Psoas muscle (tissue), 8 donors: ENCODE measurements around the gene CLCNKB. TPM values are rescaled to one million over a fixed set of nuclear protein-coding genes. Genes with fewer than 3 reads are reported as not detected.

Source experiments
- ATAC-seq, 4 donors: fragments of 200-7000 bp; cut with Tn5 transposase; one replicate each; pipeline ENCODE4 v1.9.1; 2020; ENCODE audit warnings: moderate library complexity in 3 of 4, mild to moderate bottlenecking in 2 of 4
- DNase-seq, 2 donors: peaks; one replicate each; pipeline ENCODE4 v3.0.0-alpha.2; 2020
- H3K27ac ChIP-seq: fragments of 200-600 bp; one replicate; pipeline ENCODE4 v1.8.0; 2022
- H3K27me3 ChIP-seq, 3 donors: fragments of 200-600 bp in 1 of 3; one replicate each; pipeline versions ENCODE4 v1.6.1 to v1.8.0; 2013 to 2022; ENCODE audit warnings: low read length in 2 of 3, mild to moderate bottlenecking in 2 of 3, moderate library complexity in 1 of 3; ENCODE audit not compliant: insufficient read depth in 3 of 3
- H3K36me3 ChIP-seq, 2 donors: fragments of 200-600 bp in 1 of 2; one replicate each; pipeline versions ENCODE4 v1.6.1 to v1.8.0; 2013 to 2022; ENCODE audit warnings: low read depth in 1 of 2, mild to moderate bottlenecking in 1 of 2, moderate library complexity in 1 of 2; ENCODE audit not compliant: insufficient read depth in 1 of 2
- H3K4me1 ChIP-seq: fragments of 200-600 bp; one replicate; pipeline ENCODE4 v1.8.0; 2022
- H3K4me3 ChIP-seq: fragments of 200-600 bp; one replicate; pipeline ENCODE4 v1.8.0; 2022; ENCODE audit warnings: mild to moderate bottlenecking
- H3K9me3 ChIP-seq: fragments of 200-600 bp; one replicate; pipeline ENCODE4 v1.8.0; 2022
- WGBS, 3 donors: extraction: QIAGEN DNeasy Blood & Tissue Kit; methylation state at CpG; one replicate each; pipeline versions ENCODE4 v1.1.6 to v1.1.7; 2013; 5-methylcytosine and 5-hydroxymethylcytosine counted together
- intact Hi-C, 2 donors: fragments of 100-400 bp; cut with DNase I; formaldehyde crosslinking; loops; one replicate each; pipeline versions ENCODE4 v1.11.0 to v1.14.2; 2022
- polyA plus RNA-seq, 3 donors: library from polyadenylated mRNA; stranded (reverse); fragments of 200-250 nt; gene quantifications; one replicate each; pipeline ENCODE4 v1.2.3, GENCODE V29; 2013
- total RNA-seq, 4 donors: library from RNA; stranded (reverse); fragmentation: NEBNext Ultra II Directional in 2 of 4; extraction: Animal tissue kit (Norgen Biotek cat#: 25700) in 2 of 4; gene quantifications; one replicate each; pipeline versions ENCODE4 v1.2.1 to v1.2.4, GENCODE V29; 2021 to 2023
- TF ChIP-seq, protein P1 (sequence below): fragments of 200-600 bp; IDR thresholded peaks from one replicate; pipeline ENCODE4 v1.8.0; 2022; ENCODE audit warnings: antibody characterized with exemption
- donor health status: healthy with polysubstance abuse.
- donor health status: DM: no; HTN: no; CAD: no; lungs with moderate emphysema.
- donor health status: Bipolar disorder and iron deficiency.
- donor health status: healthy.
- donor health status: DM: yes; HTN: yes; CAD: no.
- donor health status: DM: no; HTN: no; CAD: no.
- donor health status: DM: no; HTN: no; CAD: no.
- donor health status: DM: yes; HTN: yes; CAD: no.

The CLCNKB gene
- total and polyA plus RNA-seq, 7 donors: 0.05 to 0.31 (median 0.30) TPM; not detected in 4

DNA sequence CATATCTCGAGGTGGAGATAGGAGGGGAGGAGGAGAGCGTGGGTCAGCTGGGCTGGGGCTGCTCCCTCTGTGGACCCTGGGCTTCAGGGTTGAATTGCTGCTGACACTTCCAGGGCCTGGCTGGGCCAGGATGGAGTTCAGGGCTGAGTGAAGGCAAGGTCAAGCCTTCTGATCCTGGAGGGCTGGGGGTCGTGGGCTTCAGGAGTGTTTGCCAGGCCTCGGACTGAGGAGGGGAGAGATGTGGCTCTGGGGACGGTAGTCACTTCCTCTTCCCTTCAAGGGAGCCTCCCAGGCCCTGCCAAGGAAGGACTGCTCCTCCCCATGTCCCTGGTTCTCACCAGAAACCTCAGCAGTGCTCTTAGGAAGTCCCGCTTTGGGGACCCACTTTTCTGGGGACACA lies 41.9 kb downstream of the CLCNKB start:
- no peak for ATAC-seq

DNA sequence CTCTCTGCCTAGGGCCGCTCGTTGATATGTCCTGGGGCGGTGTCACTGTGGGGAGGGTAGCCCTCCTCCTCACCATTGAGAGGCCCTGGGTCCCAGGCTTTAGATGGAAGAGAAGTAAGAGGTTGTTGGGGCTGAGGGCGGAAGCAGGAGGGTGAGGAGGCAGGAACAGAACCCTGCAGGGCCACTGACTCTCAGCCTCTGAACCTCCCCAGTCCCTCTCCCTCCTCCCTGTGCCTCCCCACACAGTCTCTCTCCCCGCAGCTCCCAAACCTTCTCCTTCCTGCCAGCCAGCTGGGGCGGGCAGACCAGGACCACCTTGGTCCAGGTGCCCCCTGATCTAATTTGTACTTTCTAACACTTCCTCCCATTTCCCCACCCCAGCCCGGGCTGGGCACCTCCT lies 44.2 kb downstream of the CLCNKB start:
- 66 to 73% (median 73%) methylated on average over 5 to 7 of the region's 7 CpGs for WGBS, 3 donors
- ATAC-seq: no peak
- H3K4me1 ChIP-seq: peaks cover 3% of the 10 kb centered on the region

More for the DNA sequence above, 41.9 kb downstream of the CLCNKB start:
- Histone ChIP-seq H3K4me3 (no peak overlapping the region), H3K27me3 (no peaks in the 10 kb centered on the region), H3K27ac (no peak overlapping the region), H3K36me3 (no peaks in the 10 kb centered on the region), H3K9me3 (no peaks in the 10 kb centered on the region), H3K4me1 (peaks cover 3% of the 10 kb centered on the region)
- TF ChIP-seq, protein P1, sequence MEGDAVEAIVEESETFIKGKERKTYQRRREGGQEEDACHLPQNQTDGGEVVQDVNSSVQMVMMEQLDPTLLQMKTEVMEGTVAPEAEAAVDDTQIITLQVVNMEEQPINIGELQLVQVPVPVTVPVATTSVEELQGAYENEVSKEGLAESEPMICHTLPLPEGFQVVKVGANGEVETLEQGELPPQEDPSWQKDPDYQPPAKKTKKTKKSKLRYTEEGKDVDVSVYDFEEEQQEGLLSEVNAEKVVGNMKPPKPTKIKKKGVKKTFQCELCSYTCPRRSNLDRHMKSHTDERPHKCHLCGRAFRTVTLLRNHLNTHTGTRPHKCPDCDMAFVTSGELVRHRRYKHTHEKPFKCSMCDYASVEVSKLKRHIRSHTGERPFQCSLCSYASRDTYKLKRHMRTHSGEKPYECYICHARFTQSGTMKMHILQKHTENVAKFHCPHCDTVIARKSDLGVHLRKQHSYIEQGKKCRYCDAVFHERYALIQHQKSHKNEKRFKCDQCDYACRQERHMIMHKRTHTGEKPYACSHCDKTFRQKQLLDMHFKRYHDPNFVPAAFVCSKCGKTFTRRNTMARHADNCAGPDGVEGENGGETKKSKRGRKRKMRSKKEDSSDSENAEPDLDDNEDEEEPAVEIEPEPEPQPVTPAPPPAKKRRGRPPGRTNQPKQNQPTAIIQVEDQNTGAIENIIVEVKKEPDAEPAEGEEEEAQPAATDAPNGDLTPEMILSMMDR: no peak
- intact Hi-C loops: loop anchor here in 1 of 2 donors (10.0 kb wide), 1 partner anchor 279 kb away; the partner anchor contains the start of gene SZRD1
- WGBS, 3 donors: 70 to 76% (median 70%) methylated on average over 6 of the region's 6 CpGs
- DNase-seq: no peak

DNA sequence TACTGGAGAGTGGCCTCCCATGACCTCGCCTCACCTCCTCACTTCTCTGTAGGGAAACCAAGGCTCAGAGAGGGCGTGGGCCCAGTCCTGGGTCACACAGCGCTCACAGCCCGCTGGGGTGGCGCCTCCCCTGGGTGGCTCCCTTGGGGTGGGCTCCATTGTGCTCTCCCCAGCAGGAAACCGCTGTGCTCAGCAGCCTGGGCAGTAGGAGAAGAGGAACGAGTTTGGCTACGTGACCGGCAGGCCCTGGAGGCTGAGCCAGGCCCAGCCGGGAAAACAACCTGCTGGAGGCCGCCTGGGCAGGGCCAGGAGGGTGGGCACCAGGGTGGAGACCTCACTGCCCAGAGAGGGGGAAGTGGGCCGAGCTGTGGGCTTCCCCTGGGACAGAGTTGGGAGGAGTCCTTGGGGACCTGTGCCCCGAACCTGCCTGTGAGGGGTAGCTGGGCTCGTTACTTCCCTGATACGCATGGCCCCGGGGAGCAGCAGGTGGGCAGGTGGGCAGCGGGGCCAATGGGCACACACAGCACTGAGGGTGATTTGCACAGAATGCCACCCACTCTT lies 44.8 kb downstream of the CLCNKB start:
- ATAC-seq (no peak), DNase-seq (no peak)
- WGBS, 3 donors: 75 to 84% (median 81%) methylated on average over 15 to 17 of the region's 17 CpGs
- Histone ChIP-seq H3K4me3 (no peak overlapping the region), H3K9me3 (no peaks in the 10 kb centered on the region), H3K4me1 (peaks cover 3% of the 10 kb centered on the region), H3K27me3 (no peaks in the 10 kb centered on the region), H3K36me3 (no peaks in the 10 kb centered on the region), H3K27ac (no peak overlapping the region)
- TF ChIP-seq, protein P1: no peak
- intact Hi-C loops: loop anchor here in 1 of 2 donors (10.0 kb wide), 1 partner anchor 276 kb away; the partner anchor contains the start of gene SZRD1

More for the DNA sequence above, 44.2 kb downstream of the CLCNKB start:
- intact Hi-C loops: loop anchor here in 1 of 2 donors (10.0 kb wide), 1 partner anchor 277 kb away; the partner anchor contains the start of gene SZRD1
- Histone ChIP-seq H3K27ac (no peak overlapping the region), H3K4me3 (no peak overlapping the region), H3K27me3 (no peaks in the 10 kb centered on the region), H3K9me3 (no peaks in the 10 kb centered on the region), H3K36me3 (no peaks in the 10 kb centered on the region)
- no peak for DNase-seq
- TF ChIP-seq, protein P1: no peak

DNA sequence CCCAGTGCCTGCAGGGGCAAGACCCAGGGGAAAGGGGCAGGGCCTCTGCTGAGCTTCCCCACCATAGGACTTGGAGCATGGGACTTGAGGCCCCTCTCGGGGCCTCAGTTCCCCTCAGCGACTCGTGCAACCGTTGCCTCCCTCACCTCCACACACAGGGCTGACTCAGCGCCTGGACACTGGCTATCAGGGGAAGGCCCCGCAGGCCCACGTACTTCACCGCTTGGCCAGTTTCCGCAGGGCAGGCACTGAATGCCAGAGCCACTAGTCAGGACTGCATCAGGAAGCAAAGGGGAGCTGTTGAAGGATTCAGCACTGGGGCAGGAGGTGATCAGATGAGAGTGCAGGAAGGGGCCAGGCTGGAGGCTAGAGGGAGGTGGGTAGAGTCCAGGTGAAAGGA lies 45.4 kb downstream of the CLCNKB start:
- Histone ChIP-seq H3K36me3 (no peaks in the 10 kb centered on the region), H3K27ac (no peak overlapping the region), H3K4me1 (peaks cover 3% of the 10 kb centered on the region), H3K27me3 (no peaks in the 10 kb centered on the region), H3K4me3 (no peak overlapping the region), H3K9me3 (no peaks in the 10 kb centered on the region)
- intact Hi-C loops: loop anchor here in 1 of 2 donors (10.0 kb wide), 1 partner anchor 276 kb away; the partner anchor contains the start of gene SZRD1
- no peak for ATAC-seq
- DNase-seq: no peak
- WGBS, 3 donors: 73 to 82% (median 82%) methylated on average over 9 of the region's 9 CpGs
- TF ChIP-seq, protein P1: no peak
